GM12878 (cell line): ENCODE results near the gene FUT6. TPM values are rescaled to one million over a fixed set of nuclear protein-coding genes. Genes with fewer than 3 reads are reported as not detected.

ENCODE experiments used
- ATAC-seq: fragments of 200-7000 bp; cut with Tn5 transposase; 3 replicates; pipeline ENCODE4 v1.9.1; 2020; ENCODE audit warnings: mild to moderate bottlenecking, moderate library complexity
- BruUV-seq: library from RNA; stranded (reverse); fragments of 400-500 nt; replicated peaks from 2 replicates; lab custom pipeline; 2021; lab: Mats Ljungman, UMichigan
- CTCF ChIA-PET: fragments of 300-600 bp; sonication (Branson Sonifier 250); formaldehyde crosslinking; extraction: SDS; loops from one replicate; lab custom pipeline; 2021; ENCODE audit warnings: inconsistent platforms; lab: Yijun Ruan, JAX
- POLR2A ChIA-PET: fragments of 350-600 bp; formaldehyde crosslinking; extraction: SDS; loops from one replicate; lab custom pipeline; 2021; ENCODE audit warnings: inconsistent platforms; lab: Charles Lee
- RAD21 ChIA-PET: fragments of 300-600 bp; sonication (Branson Sonifier 250); formaldehyde crosslinking; loops from one replicate; lab custom pipeline; 2023; ENCODE audit warnings: antibody characterized with exemption; ENCODE audit not compliant: unreplicated experiment; lab: Charles Lee
- SMC1A ChIA-PET: fragments of 300-600 bp; sonication (Branson Sonifier 250); formaldehyde crosslinking; loops from one replicate; lab custom pipeline; 2023; ENCODE audit not compliant: unreplicated experiment, uncharacterized antibody; lab: Charles Lee
- DNase-seq: peaks from one replicate; pipeline ENCODE4 v3.0.0-alpha.2; 2011; ENCODE audit warnings: low read depth, low spot score
- FAIRE-seq: peaks from 3 replicates; lab custom pipeline; 2011; peaks lifted over from hg19 to GRCh38; lab: Jason Lieb, UNC
- H2AFZ ChIP-seq: 2 replicates; pipeline ENCODE4 v1.6.0; 2011; ENCODE audit warnings: low read depth, low read length, control low read depth; ENCODE audit not compliant: control insufficient read depth
- H3K27ac ChIP-seq: 2 replicates; pipeline ENCODE4 v1.5.1; 2011; ENCODE audit warnings: control low read depth; ENCODE audit not compliant: control insufficient read depth, insufficient read depth
- H3K27me3 ChIP-seq, 2 experiments: replicated peaks in 1 of 2; 2 replicates each; pipeline versions ENCODE4 v1.6.0 to v1.6.1; 2011; ENCODE audit warnings: low read length in 1 of 2; ENCODE audit not compliant: control insufficient read depth in 2 of 2, insufficient read depth in 2 of 2
- H3K36me3 ChIP-seq, 2 experiments: 2 replicates each; pipeline ENCODE4 v1.5.1; 2011; ENCODE audit warnings: low read length in 1 of 2; ENCODE audit not compliant: control insufficient read depth in 2 of 2, insufficient read depth in 2 of 2
- H3K4me1 ChIP-seq: 2 replicates; pipeline ENCODE4 v1.6.1; 2011; ENCODE audit warnings: mild to moderate bottlenecking, low read length, moderate library complexity, mixed read lengths; ENCODE audit not compliant: control insufficient read depth, insufficient read depth
- H3K4me2 ChIP-seq: 2 replicates; pipeline ENCODE4 v1.6.0; 2011; ENCODE audit warnings: control low read depth; ENCODE audit not compliant: control insufficient read depth, insufficient read depth
- H3K4me3 ChIP-seq: fragments of 200-600 bp; sonication (generic); 2 replicates; pipeline ENCODE4 v1.5.1; 2016
- H3K79me2 ChIP-seq: 2 replicates; pipeline ENCODE4 v1.6.0; 2011; ENCODE audit warnings: low read length; ENCODE audit not compliant: control insufficient read depth, insufficient read depth
- H3K9ac ChIP-seq: 2 replicates; pipeline ENCODE4 v1.8.0; 2011; ENCODE audit warnings: low read length, control low read depth, mixed read lengths; ENCODE audit not compliant: control insufficient read depth, insufficient read depth
- H3K9me3 ChIP-seq: replicated peaks from 3 replicates; pipeline ENCODE4 v1.5.1; 2011; ENCODE audit warnings: mild to moderate bottlenecking, low read length; ENCODE audit not compliant: control insufficient read depth, insufficient read depth
- H4K20me1 ChIP-seq: 2 replicates; pipeline ENCODE4 v1.6.0; 2011; ENCODE audit not compliant: control insufficient read depth, insufficient read depth
- CHD2 ChIP-seq: IDR thresholded peaks from 2 replicates; pipeline ENCODE4 v1.6.1; 2011; ENCODE audit warnings: low read depth, low read length, improper control_type of control experiment, borderline replicate concordance
- FOS ChIP-seq: IDR thresholded peaks from 3 replicates; pipeline ENCODE4 v1.6.1; 2011; ENCODE audit warnings: borderline replicate concordance; ENCODE audit not compliant: insufficient read length; ENCODE audit errors: extremely low read depth
- FOXK2 ChIP-seq: fragments of 450-650 bp; IDR thresholded peaks from 2 replicates; pipeline ENCODE4 v1.6.1; 2017; ENCODE audit warnings: mild to moderate bottlenecking, moderate library complexity
- KLF5 ChIP-seq: fragments of 450-650 bp; IDR thresholded peaks from 2 replicates; pipeline ENCODE4 v1.6.1; 2014; ENCODE audit warnings: mild to moderate bottlenecking; ENCODE audit not compliant: partially characterized antibody
- MYB ChIP-seq: fragments of 150-350 bp; IDR thresholded peaks from 2 replicates; pipeline ENCODE4 v1.6.1; 2014; ENCODE audit warnings: mild to moderate bottlenecking, low read depth, low read length, borderline replicate concordance
- SRF ChIP-seq, 2 experiments: IDR thresholded peaks; 2 replicates each; pipeline ENCODE4 v1.6.1; 2011; ENCODE audit warnings: low read depth in 2 of 2, low read length in 2 of 2, mild to moderate bottlenecking in 1 of 2, moderate library complexity in 1 of 2
- WGBS: methylation state at CpG from one replicate; pipeline ENCODE4 v1.1.6; 2016; ENCODE audit warnings: low lambda C conversion rate; ENCODE audit not compliant: insufficient replicate concordance, insufficient coverage; ENCODE audit errors: missing lambda C conversion rate; 5-methylcytosine and 5-hydroxymethylcytosine counted together
- in situ Hi-C: fragments of 300-500 bp; cut with MboI; formaldehyde crosslinking; loops from 9 replicates; pipeline ENCODE4 v1.14.3; 2018; ENCODE audit warnings: mixed read lengths
- intact Hi-C: fragments of 100-400 bp; cut with micrococcal nuclease; formaldehyde crosslinking; loops from one replicate; pipeline ENCODE4 v1.14.2; 2022; ENCODE audit not compliant: unreplicated experiment
- polyA plus RNA-seq, 11 experiments: library from polyadenylated mRNA; depleted of rRNA in 4 of 11; unstranded in 6 of 11; stranded (reverse) in 5 of 11; fragments of >200 nt; fragmentation: Nextera tagmentation in 4 of 11; fragmentation: Illumina TruSeq in 1 of 11; extraction: Ambion mirVana in 4 of 11; extraction: Trizol in 1 of 11; gene quantifications; 1 replicate in 1 of 11; 2 replicates in 10 of 11; pipeline versions ENCODE4 v1.2.1 to v1.2.3, GENCODE V29; 2011 to 2016; ENCODE audit warnings: inconsistent platforms in 2 of 11, missing spikeins in 2 of 11, low read depth in 1 of 11
- total RNA-seq, 4 experiments: library from RNA; depleted of rRNA in 3 of 4; stranded (reverse); fragments of >200 nt in 3 of 4; fragmentation: Illumina TruSeq in 1 of 4; extraction: Trizol in 1 of 4; gene quantifications; 2 replicates each; pipeline versions ENCODE4 v1.2.1 to v1.2.3, GENCODE V29; 2013 to 2021
- TF ChIP-seq, protein P1 (sequence below): fragments of 150-350 bp; IDR thresholded peaks from 2 replicates; pipeline ENCODE4 v1.6.1; 2014; ENCODE audit warnings: mild to moderate bottlenecking, low read depth, low read length

FUT6 gene
- total and polyA plus RNA-seq, 10 of the 15 experiments (the other 5 are each of a cell fraction or from before 2014, with no cell fraction given): not detected

DNA sequence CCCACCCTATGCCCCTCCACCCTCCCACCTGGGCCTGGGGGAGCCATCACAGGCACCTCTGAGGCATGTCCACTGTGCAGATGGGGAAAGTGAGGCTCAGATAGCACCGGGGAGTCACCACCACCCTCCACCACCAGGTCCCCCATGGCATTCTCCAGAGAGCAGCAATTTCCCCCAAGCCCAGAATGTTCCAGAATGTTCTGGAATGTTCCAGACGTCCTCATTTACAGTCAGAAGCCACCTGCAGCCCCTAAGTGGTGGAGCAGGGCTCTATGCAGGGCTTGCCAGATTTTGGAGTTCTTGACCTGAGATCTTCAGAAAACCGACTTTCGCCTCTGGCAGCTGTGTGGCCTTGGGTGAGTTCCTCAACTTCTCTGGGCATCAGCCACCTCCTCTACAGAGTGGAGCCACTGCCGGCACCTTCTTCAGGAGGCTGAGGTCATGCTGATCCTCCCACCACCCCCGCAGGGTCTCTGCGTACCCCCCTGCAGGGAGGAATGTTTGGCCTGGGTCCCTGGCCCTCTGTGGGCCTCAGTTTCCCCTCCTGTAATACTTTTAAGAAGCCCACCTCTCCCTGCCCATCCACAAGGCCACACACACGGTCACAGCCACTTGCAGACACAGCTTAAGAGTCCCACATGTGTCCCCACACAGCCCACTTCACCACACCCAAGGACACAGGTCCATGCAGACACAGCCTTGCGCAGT, 24.7 kb upstream of the FUT6 start:
- ChIA-PET SMC1A (no interaction called here), RAD21 (no interaction called here), POLR2A (no interaction called here), CTCF (interaction anchor here (1.7 kb wide), 1 partner anchor 60 kb away, joined by 6 read pairs; no protein-coding TSS in a partner anchor)
- ATAC-seq (no peak), FAIRE-seq (no peak), DNase-seq (no peak)
- Histone ChIP-seq H3K4me1 (no peaks in the 10 kb centered on the region), H3K9me3 (no peaks in the 10 kb centered on the region), H3K4me2 (no peak overlapping the region), H4K20me1 (no peaks in the 10 kb centered on the region), H3K27ac (no peak overlapping the region), H3K79me2 (no peaks in the 10 kb centered on the region), H3K36me3 (no peaks in the 10 kb centered on the region), H3K9ac (no peak overlapping the region), H3K27me3 (no peaks in the 10 kb centered on the region; a peak in 1 of 4 replicates), H3K4me3 (no peak overlapping the region), H2AFZ (no peak overlapping the region)
- intact Hi-C loops: no loop called here
- in situ Hi-C loops: no loop called here
- WGBS: 34% methylated on average over 9 of the region's 9 CpGs
- BruUV-seq: no TSS peak
- TF ChIP-seq, protein P1, sequence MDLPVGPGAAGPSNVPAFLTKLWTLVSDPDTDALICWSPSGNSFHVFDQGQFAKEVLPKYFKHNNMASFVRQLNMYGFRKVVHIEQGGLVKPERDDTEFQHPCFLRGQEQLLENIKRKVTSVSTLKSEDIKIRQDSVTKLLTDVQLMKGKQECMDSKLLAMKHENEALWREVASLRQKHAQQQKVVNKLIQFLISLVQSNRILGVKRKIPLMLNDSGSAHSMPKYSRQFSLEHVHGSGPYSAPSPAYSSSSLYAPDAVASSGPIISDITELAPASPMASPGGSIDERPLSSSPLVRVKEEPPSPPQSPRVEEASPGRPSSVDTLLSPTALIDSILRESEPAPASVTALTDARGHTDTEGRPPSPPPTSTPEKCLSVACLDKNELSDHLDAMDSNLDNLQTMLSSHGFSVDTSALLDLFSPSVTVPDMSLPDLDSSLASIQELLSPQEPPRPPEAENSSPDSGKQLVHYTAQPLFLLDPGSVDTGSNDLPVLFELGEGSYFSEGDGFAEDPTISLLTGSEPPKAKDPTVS: peak; percentile 97
- TF ChIP-seq CHD2: no peak

DNA sequence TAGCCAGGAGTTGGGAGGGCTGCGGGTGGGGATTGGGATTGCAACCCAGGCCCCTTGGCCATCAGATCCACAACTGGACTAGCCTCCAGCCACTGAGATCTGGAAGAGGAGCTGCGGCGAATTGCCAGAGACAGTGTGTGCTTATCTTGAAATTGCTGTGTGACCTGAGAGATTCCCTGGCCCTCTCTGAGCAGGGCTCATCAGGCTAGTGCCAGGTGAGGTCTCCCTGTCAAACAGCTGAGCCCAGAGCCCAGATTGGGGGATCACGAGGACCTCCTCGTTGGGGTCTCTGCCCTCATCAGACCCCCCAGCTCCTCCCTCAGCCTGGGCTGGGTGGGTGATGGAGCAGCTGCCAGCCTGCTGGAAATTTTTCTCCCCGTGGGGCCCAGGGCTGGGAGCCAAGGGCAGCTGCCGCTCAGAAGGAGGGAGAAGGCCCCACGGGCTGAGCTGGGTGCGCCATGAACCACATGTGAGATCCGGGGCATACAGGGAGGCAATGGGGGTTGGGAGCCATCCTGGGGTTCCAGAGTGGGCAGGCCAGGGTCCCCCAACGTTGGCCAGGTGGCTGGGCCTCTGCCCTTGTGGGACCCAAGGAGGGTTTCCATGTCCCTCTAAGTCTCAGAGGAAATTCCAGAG, 23.6 kb upstream of the FUT6 start:
- ChIA-PET RAD21 (no interaction called here), CTCF (interaction anchor here (1.7 kb wide), 1 partner anchor 59 kb away, joined by 6 read pairs; no protein-coding TSS in a partner anchor), POLR2A (no interaction called here), SMC1A (no interaction called here)
- Histone ChIP-seq H3K4me2 (no peak overlapping the region), H3K9ac (no peak overlapping the region), H3K27ac (no peak overlapping the region), H3K79me2 (no peaks in the 10 kb centered on the region), H2AFZ (no peak overlapping the region), H3K27me3 (no peaks in the 10 kb centered on the region; a peak in 1 of 4 replicates), H3K9me3 (no peaks in the 10 kb centered on the region), H3K4me3 (no peak overlapping the region), H3K36me3 (no peaks in the 10 kb centered on the region), H3K4me1 (no peaks in the 10 kb centered on the region), H4K20me1 (no peaks in the 10 kb centered on the region)
- no peak for ATAC-seq
- intact Hi-C loops (no loop called here), in situ Hi-C loops (no loop called here)
- WGBS: 35% methylated on average over 11 of the region's 11 CpGs
- DNase-seq: no peak
- no TSS peak for BruUV-seq
- FAIRE-seq: no peak
- TF ChIP-seq FOXK2: no peak
- no peak for TF ChIP-seq SRF (IDR thresholded peaks at IDR 0.05; ENCODE audit: low read depth in 2 of 2, low read length in 2 of 2)
- no peak for TF ChIP-seq MYB
- TF ChIP-seq KLF5: no peak
- no peak for TF ChIP-seq FOS
